Subcutaneous abdominal adipose tissue (tissue), 5 donors: ENCODE data around the gene SCEL.

Experiments used
- H3K27ac ChIP-seq: one replicate; pipeline ENCODE4 v1.7.0; 2013; ENCODE audit warnings: low read depth, mild to moderate bottlenecking, inconsistent platforms, low read length, moderate library complexity
- H3K27me3 ChIP-seq, 5 donors: one replicate each; pipeline ENCODE4 v1.7.0; 2013; ENCODE audit warnings: low read length in 5 of 5, inconsistent platforms in 1 of 5; ENCODE audit not compliant: control insufficient read depth in 5 of 5, insufficient read depth in 4 of 5
- H3K36me3 ChIP-seq, 5 donors: one replicate each; pipeline ENCODE4 v1.7.0; 2013; ENCODE audit warnings: low read length in 5 of 5; ENCODE audit not compliant: control insufficient read depth in 5 of 5, insufficient read depth in 5 of 5
- H3K4me1 ChIP-seq, 5 donors: one replicate each; pipeline ENCODE4 v1.7.0; 2013; ENCODE audit warnings: low read length in 5 of 5, mild to moderate bottlenecking in 3 of 5, moderate library complexity in 1 of 5; ENCODE audit not compliant: control insufficient read depth in 5 of 5, insufficient read depth in 5 of 5
- H3K4me3 ChIP-seq, 5 donors: one replicate each; pipeline ENCODE4 v1.7.0; 2013; ENCODE audit warnings: low read length in 5 of 5, low read depth in 1 of 5
- H3K9ac ChIP-seq, 5 donors: one replicate each; pipeline ENCODE4 v1.7.0; 2013; ENCODE audit warnings: low read length in 5 of 5, mild to moderate bottlenecking in 4 of 5, moderate library complexity in 3 of 5
- H3K9me3 ChIP-seq, 5 donors: one replicate each; pipeline ENCODE4 v1.7.0; 2013; ENCODE audit warnings: low read length in 5 of 5; ENCODE audit not compliant: control insufficient read depth in 5 of 5
- donor health status: healthy.
- donor health status: healthy.
- donor health status: healthy.
- donor health status: healthy.
- donor health status: healthy.

SCEL gene, protein sequence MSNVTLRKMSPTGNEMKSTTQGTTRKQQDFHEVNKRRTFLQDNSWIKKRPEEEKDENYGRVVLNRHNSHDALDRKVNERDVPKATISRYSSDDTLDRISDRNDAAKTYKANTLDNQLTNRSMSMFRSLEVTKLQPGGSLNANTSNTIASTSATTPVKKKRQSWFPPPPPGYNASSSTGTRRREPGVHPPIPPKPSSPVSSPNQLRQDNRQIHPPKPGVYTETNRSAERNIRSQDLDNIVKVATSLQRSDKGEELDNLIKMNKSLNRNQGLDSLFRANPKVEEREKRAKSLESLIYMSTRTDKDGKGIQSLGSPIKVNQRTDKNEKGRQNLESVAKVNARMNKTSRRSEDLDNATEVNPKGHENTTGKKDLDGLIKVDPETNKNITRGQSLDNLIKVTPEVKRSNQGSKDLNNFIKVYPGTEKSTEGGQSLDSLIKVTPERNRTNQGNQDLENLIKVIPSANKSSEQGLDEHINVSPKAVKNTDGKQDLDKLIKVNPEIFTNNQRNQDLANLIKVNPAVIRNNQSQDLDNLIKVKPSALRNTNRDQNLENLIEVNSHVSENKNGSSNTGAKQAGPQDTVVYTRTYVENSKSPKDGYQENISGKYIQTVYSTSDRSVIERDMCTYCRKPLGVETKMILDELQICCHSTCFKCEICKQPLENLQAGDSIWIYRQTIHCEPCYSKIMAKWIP

DNA sequence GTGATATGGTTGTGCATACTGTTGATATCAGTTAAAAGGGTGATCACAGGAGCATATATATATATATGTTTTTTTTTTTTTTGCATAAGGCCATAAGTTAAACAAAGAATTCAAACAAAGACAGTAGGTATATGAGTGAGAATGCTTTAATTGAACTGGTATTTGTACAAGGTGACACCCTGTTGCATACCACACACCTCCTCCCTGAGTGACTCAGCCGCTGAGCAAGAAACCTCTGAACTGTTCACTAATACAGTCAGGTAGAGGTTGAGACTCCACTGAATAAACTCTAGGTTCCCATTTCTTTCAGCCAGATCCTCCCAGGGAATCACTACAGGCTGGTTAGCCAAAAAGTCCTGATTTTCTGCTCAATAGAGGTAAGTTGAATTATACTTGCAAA, at the start of gene SCEL:
SCEL (plus strand) TSS at position 259 of the 400 bp plus-strand sequence. CDS start 20,170 bp downstream, outside the sequence.
- Histone ChIP-seq H3K27ac (no peak within 1 kb of the TSS), H3K4me1 (peaks cover 0 to 5% (median 0%) of the 10 kb centered on the region in 5 donors), H3K27me3 (no peaks in the 10 kb centered on the region), H3K36me3 (no peaks in the 10 kb centered on the region), H3K9ac (no peak within 1 kb of the TSS), H3K4me3 (no peak within 1 kb of the TSS), H3K9me3 (no peaks in the 10 kb centered on the region)

DNA sequence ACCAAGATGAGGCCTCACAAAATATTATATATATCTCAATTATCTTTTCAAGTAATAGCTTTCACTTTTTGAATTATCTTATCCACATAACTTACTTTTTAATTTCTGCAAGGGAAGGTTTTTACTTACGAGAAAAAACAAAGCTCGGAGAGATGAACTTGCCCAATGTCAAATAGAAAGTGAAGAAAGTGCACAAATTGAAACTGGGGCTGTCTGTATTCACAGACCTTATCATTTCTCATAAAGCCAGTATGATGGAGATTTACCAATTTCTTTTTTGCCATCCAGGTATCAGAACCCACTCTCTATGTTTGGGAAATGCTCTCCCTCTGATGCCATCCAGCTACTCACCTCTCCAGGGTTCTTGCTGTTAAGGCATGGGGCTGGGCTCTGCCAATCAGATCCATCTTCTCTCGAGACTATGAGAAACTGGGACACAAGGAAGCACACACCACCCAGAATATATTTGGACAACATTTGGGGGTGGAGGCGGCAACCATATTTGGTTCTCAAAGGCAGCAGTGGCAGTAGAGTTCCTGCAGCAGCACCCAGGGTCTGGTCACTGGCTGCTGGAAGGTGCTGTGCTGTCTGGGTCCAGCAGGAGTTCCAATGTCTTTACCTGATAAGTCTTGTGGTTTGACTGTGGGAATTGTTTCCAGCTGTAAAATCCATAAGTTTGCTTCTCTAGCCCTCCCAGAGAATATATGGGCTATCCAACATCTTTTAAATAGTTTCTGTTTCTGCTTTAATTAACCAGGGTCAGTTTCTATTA, 45.8 kb upstream of the SCEL start:
- Histone ChIP-seq H3K4me3 (no peak overlapping the region), H3K27me3 (no peaks in the 10 kb centered on the region), H3K27ac (no peak overlapping the region), H3K36me3 (no peaks in the 10 kb centered on the region), H3K9ac (no peak overlapping the region), H3K4me1 (peaks cover 0 to 15% (median 0%) of the 10 kb centered on the region in 5 donors), H3K9me3 (no peaks in the 10 kb centered on the region)

DNA sequence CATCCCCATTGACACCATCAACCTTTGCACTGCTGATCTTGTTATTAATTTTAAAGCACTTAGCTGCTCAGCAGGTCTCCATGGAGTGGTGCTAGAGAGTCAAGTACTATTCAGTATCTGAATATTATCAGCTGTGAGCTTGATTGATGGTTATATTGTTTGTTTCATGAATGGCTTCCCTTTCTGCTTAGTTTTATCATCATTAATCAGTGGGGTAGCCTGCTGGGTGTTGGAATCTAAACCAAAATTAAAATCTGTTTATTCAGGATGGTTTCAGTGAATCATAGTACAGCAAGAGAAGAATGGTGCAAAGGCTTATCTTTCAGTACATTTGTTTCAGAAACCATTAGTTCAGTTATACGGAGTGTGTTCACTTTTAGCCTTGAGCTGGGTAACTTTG, 42.5 kb upstream of the SCEL start:
- no peak overlapping the region for H3K4me3 ChIP-seq
- H3K27ac ChIP-seq = no peak overlapping the region
- no peak overlapping the region for H3K9ac ChIP-seq
- no peaks in the 10 kb centered on the region for H3K9me3 ChIP-seq
- H3K4me1 ChIP-seq = peaks cover 0 to 20% (median 0%) of the 10 kb centered on the region in 5 donors
- H3K27me3 ChIP-seq = no peaks in the 10 kb centered on the region
- H3K36me3 ChIP-seq = no peaks in the 10 kb centered on the region

DNA sequence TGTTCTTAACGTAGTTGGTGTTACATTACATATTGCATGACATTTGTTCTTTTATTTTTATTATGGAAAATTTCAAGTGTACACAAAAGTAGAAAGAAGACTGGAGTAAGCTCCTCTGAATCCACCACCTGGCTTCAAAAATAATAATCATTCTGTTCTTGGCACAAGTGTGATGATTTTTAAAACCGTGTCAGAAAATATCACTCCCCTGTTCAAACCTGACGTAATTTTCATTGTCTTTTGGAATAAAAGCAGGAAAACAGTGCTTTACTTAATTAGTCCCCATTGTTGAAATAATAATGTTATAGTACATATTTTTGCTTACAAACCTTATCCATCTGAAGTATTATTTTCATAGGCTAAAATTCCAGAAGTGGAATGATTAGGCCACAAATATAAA, 41.3 kb upstream of the SCEL start:
- no peaks in the 10 kb centered on the region for H3K36me3 ChIP-seq
- H3K27ac ChIP-seq = no peak overlapping the region
- H3K4me3 ChIP-seq = no peak overlapping the region
- no peak overlapping the region for H3K9ac ChIP-seq
- no peaks in the 10 kb centered on the region for H3K9me3 ChIP-seq
- peaks cover 0 to 20% (median 0%) of the 10 kb centered on the region in 5 donors for H3K4me1 ChIP-seq
- no peaks in the 10 kb centered on the region for H3K27me3 ChIP-seq

DNA sequence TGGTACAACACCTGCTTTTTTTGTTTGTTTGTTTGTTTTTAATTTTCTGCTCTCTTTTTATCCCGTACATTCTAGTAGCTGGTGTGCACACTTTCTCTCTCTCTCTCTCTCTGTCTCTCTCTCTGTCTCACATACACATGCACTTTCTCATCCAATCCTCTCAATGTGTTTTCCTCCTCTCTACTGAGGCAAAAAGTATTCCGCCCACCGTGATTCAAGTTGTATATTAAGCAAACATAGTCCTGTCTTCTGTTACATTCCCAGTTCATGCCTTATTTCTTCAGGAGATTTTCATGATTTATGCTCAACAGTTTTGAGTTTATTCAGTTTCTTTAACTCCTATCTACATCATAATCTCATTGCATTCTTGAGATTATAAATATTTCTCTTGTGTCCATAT, 38.2 kb upstream of the SCEL start:
- Histone ChIP-seq H3K9me3 (no peaks in the 10 kb centered on the region), H3K27me3 (no peaks in the 10 kb centered on the region), H3K9ac (no peak overlapping the region), H3K36me3 (no peaks in the 10 kb centered on the region), H3K4me3 (no peak overlapping the region), H3K4me1 (peaks cover 0 to 20% (median 0%) of the 10 kb centered on the region in 5 donors), H3K27ac (no peak overlapping the region)

DNA sequence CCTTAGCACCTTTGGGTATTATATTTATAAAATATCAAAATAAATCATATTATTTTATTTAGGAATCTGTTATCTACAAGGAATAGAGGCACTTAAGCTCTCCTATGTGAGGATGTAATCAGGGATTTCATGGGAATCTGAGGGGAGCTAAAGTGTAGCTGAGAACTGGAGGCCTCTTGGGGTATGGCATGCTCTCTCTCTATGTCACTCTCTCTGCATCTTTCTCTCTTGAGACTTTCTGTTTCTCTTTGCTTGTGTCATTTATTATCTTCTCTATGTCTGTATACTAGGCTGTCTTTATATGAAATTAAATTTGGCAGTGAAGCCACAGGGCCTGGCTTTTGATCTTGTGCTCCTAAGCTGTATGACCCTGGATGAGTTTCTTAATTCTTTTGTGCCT, 37.7 kb upstream of the SCEL start:
- no peaks in the 10 kb centered on the region for H3K27me3 ChIP-seq
- H3K4me3 ChIP-seq = no peak overlapping the region
- no peak overlapping the region for H3K27ac ChIP-seq
- H3K9me3 ChIP-seq = no peaks in the 10 kb centered on the region
- no peak overlapping the region for H3K9ac ChIP-seq
- peaks cover 0 to 17% (median 0%) of the 10 kb centered on the region in 5 donors for H3K4me1 ChIP-seq
- H3K36me3 ChIP-seq = no peaks in the 10 kb centered on the region

DNA sequence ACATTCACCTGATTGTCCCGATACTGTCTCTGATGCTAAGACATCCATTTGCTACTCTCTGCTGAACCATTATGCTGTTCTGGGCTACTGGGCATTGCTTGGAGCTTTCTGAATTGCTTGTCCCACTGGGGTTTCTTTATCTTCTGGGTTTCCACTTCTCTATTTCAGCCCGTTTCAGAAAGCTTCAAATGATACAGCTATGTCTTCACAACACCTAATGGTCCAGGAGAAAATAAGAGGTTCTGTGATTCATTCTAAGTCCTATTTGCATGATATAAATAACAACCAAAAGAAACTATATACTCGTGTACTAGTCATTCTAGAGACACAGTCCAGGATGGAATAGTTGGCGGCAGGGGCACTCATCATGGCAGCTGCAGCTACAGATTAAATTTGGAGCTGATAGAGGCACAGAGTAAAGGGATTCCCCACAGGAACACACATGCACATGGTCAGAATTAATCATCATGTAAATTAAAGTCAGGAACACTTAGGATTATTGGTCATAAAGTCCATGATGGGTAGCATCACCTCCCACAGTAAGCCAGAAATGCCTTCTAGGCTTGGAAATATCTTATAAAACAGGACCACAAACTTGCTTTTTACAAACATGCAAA, 33.3 kb upstream of the SCEL start:
- Histone ChIP-seq H3K9me3 (no peaks in the 10 kb centered on the region), H3K4me3 (no peak overlapping the region)

DNA sequence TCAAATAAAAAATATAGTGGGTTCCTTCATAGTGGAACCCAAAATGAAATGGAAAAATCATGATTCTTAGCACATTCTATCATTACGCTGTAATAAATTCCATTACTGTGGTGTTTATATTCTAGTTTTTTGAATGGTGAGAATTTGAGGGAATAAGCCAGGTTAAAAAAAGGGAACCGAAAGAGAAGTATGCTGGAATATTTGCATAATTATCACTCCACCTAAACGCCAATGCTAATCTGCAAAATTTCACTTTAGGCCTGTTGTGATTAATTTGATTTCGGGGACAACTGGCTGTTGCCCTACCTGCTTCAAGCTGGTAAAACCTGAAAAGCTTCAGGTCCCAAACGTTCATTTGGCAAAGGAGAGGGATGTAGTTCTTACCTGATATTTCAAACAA, 32.1 kb upstream of the SCEL start:
- no peak overlapping the region for H3K27ac ChIP-seq
- H3K9me3 ChIP-seq = no peaks in the 10 kb centered on the region
- H3K36me3 ChIP-seq = no peaks in the 10 kb centered on the region
- H3K4me1 ChIP-seq = peaks cover 0 to 2% (median 0%) of the 10 kb centered on the region in 5 donors
- no peaks in the 10 kb centered on the region for H3K27me3 ChIP-seq
- H3K9ac ChIP-seq = no peak overlapping the region
- H3K4me3 ChIP-seq = no peak overlapping the region

More for the DNA sequence above, 33.3 kb upstream of the SCEL start:
- Histone ChIP-seq H3K36me3 (no peaks in the 10 kb centered on the region), H3K4me1 (no peaks in the 10 kb centered on the region), H3K9ac (no peak overlapping the region), H3K27me3 (no peaks in the 10 kb centered on the region), H3K27ac (no peak overlapping the region)

DNA sequence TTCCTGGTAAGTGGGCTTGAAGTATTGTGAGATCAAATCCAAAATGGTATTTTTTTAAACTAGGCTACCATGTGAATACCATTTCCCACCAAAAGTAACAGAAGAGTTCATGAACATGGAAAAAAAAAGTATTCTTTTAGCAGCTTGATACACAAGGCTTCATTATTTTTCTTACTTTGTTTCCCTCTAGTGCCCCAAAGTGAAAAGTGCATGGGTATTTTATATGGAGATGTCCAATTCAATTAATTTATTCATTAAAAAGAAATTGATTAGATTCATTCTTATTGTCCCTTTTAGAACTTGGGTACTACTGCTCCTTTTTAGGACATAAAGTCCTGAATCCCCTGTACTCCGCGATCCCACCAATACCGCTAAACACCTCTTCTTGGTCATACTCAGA, 28.6 kb upstream of the SCEL start:
- Histone ChIP-seq H3K4me3 (no peak overlapping the region), H3K36me3 (no peaks in the 10 kb centered on the region), H3K4me1 (peaks cover 0 to 7% (median 0%) of the 10 kb centered on the region in 5 donors), H3K27me3 (no peaks in the 10 kb centered on the region), H3K9me3 (no peaks in the 10 kb centered on the region), H3K27ac (no peak overlapping the region), H3K9ac (no peak overlapping the region)
